K562 (cell line): ENCODE measurements around the gene E2F1. TPM values are rescaled to one million over a fixed set of nuclear protein-coding genes. Genes with fewer than 3 reads are reported as not detected.

Experiments used
- ARID4B ChIP-seq: sonication (generic); formaldehyde crosslinking; IDR thresholded peaks from 2 replicates; pipeline ENCODE4 v1.8.0; 2022; ENCODE audit warnings: mild to moderate bottlenecking, missing genetic modification reagents
- BDP1 ChIP-seq: IDR thresholded peaks from 3 replicates; pipeline ENCODE4 v1.6.1; 2011; ENCODE audit not compliant: insufficient read length, insufficient read depth
- BMI1 ChIP-seq: fragments of 150-350 bp; IDR thresholded peaks from 2 replicates; pipeline ENCODE4 v1.6.1; 2014; ENCODE audit warnings: low read length
- CBFA2T2 ChIP-seq: fragments of 450-650 bp; conservative IDR thresholded peaks from 2 replicates; pipeline ENCODE4 v1.6.1; 2017; ENCODE audit warnings: mild to moderate bottlenecking
- CHD2 ChIP-seq: IDR thresholded peaks from 2 replicates; pipeline ENCODE4 v1.6.1; 2011; ENCODE audit warnings: low read depth, low read length
- EGR1 ChIP-seq: fragments of 450-650 bp; conservative IDR thresholded peaks from 2 replicates; pipeline ENCODE4 v1.6.1; 2017; ENCODE audit warnings: mild to moderate bottlenecking
- ELF1 ChIP-seq: fragments of 200-800 bp; sonication (Bioruptor generic); IDR thresholded peaks from 2 replicates; pipeline ENCODE4 v1.6.1; 2016; ENCODE audit warnings: missing genetic modification characterization, missing compliant biosample characterization
- FOS ChIP-seq: IDR thresholded peaks from 3 replicates; pipeline ENCODE4 v1.6.1; 2011; ENCODE audit not compliant: insufficient read length; ENCODE audit errors: extremely low read depth
- FOXK2 ChIP-seq, 2 experiments: fragments of 450-650 bp; IDR thresholded peaks in 1 of 2; conservative IDR thresholded peaks in 1 of 2; 2 replicates each; pipeline ENCODE4 v1.6.1; 2016; ENCODE audit warnings: low read depth in 2 of 2, mild to moderate bottlenecking in 1 of 2
- HMBOX1 ChIP-seq: sonication (generic); IDR thresholded peaks from 2 replicates; pipeline ENCODE4 v1.6.1; 2016
- HNRNPH1 ChIP-seq: fragments of 200-400 bp; formaldehyde crosslinking; optimal IDR thresholded peaks from 2 replicates; pipeline ENCODE3; 2017; ENCODE audit warnings: low read depth, mild to moderate bottlenecking, low read length, moderate library complexity
- KLF16 ChIP-seq: IDR thresholded peaks from 2 replicates; pipeline ENCODE4 v1.6.1; 2016; ENCODE audit warnings: antibody characterized with exemption
- LARP7 ChIP-seq: fragments of 450-650 bp; IDR thresholded peaks from 2 replicates; pipeline ENCODE4 v1.6.1; 2016
- LEF1 ChIP-seq: fragments of 450-650 bp; IDR thresholded peaks from 2 replicates; pipeline ENCODE4 v1.6.1; 2016; ENCODE audit warnings: mild to moderate bottlenecking
- MYBL2 ChIP-seq, 2 experiments: fragments of 450-650 bp in 1 of 2; sonication (generic) in 1 of 2; formaldehyde crosslinking in 1 of 2; IDR thresholded peaks; 2 replicates each; pipeline versions ENCODE4 v1.6.1 to v1.8.1; 2017 to 2022; ENCODE audit warnings: borderline replicate concordance in 1 of 2, inconsistent platforms in 1 of 2, low read depth in 1 of 2, mild to moderate bottlenecking in 1 of 2, missing genetic modification reagents in 1 of 2, moderate library complexity in 1 of 2
- NRF1 ChIP-seq, 2 experiments: fragments of 450-650 bp; IDR thresholded peaks in 1 of 2; conservative IDR thresholded peaks in 1 of 2; 2 replicates each; pipeline ENCODE4 v1.6.1; 2014; ENCODE audit warnings: mild to moderate bottlenecking in 2 of 2
- PHB2 ChIP-seq: fragments of 450-650 bp; IDR thresholded peaks from 2 replicates; pipeline ENCODE4 v1.6.1; 2017; ENCODE audit warnings: low read depth
- POLR2AphosphoS2 ChIP-seq: IDR thresholded peaks from 2 replicates; pipeline ENCODE4 v1.6.1; 2012; ENCODE audit warnings: low read length, improper control_type of control experiment
- USF1 ChIP-seq: sonication (generic); formaldehyde crosslinking; IDR thresholded peaks from 2 replicates; pipeline ENCODE4 v1.9.0; 2022; ENCODE audit warnings: mild to moderate bottlenecking, missing genetic modification reagents
- ZBTB8A ChIP-seq: fragments of 450-650 bp; IDR thresholded peaks from 2 replicates; pipeline ENCODE4 v1.6.1; 2018; ENCODE audit warnings: mild to moderate bottlenecking, moderate library complexity; ENCODE audit not compliant: partially characterized antibody
- ZNF431 ChIP-seq: sonication (generic); formaldehyde crosslinking; IDR thresholded peaks from 2 replicates; pipeline ENCODE4 v1.8.0; 2022; ENCODE audit warnings: mild to moderate bottlenecking, missing genetic modification reagents
- polyA plus RNA-seq, 8 experiments: library from polyadenylated mRNA; depleted of rRNA in 4 of 8; stranded (reverse) in 5 of 8; unstranded in 3 of 8; fragments of >200 nt; fragmentation: Nextera tagmentation in 2 of 8; fragmentation: Illumina TruSeq in 1 of 8; extraction: Ambion mirVana in 2 of 8; extraction: Trizol in 1 of 8; gene quantifications; 2 replicates each; pipeline versions ENCODE4 v1.2.1 to v1.2.3, GENCODE V29; 2011 to 2014; ENCODE audit warnings: inconsistent platforms in 1 of 8, missing spikeins in 1 of 8
- total RNA-seq, 7 experiments: library from RNA; depleted of rRNA in 6 of 7; stranded (reverse); fragments of >200 nt in 6 of 7; fragmentation: Illumina TruSeq in 2 of 7; extraction: Trizol in 2 of 7; gene quantifications; 2 replicates each; pipeline versions ENCODE4 v1.2.1 to v1.2.3, GENCODE V29; 2011 to 2021; ENCODE audit warnings: low replicate concordance in 1 of 7

The E2F1 gene
- total and polyA plus RNA-seq, 9 of the 15 experiments (the other 6 are each of a cell fraction or from before 2014, with no cell fraction given), result 0.14 to 30.6 (median 13.1) TPM

GRCh38 chr20:33677991-33678702 is 8.0 kb downstream of the E2F1 start (continued):
- TF ChIP-seq ARID4B (CRISPR knock-in tag) (no peak), ELF1 (tag) (no peak), FOXK2 (conservative IDR thresholded peaks at IDR 0.05 in 1 of 2, IDR thresholded peaks at IDR 0.05 in 1 of 2; ENCODE audit: low read depth in 2 of 2) (no peak), CBFA2T2 (peak; percentile 56), KLF16 (no peak), HMBOX1 (no peak), MYBL2 (IDR thresholded peaks at IDR 0.05; ENCODE audit: low read depth) (no peak), MYBL2 (CRISPR knock-in tag; IDR thresholded peaks at IDR 0.05; ENCODE audit: borderline replicate concordance) (no peak), ZBTB8A (no peak), LARP7 (no peak), PHB2 (no peak), BDP1 (no peak), POLR2AphosphoS2 (no peak), HNRNPH1 (no peak), NRF1 (conservative IDR thresholded peaks at IDR 0.05 in 1 of 2, IDR thresholded peaks at IDR 0.05 in 1 of 2) (peak; percentile 19 to 34; a peak in 2 of 4 replicates), CHD2 (no peak), ZNF431 (no peak), USF1 (CRISPR knock-in tag) (no peak), LEF1 (no peak), BMI1 (no peak), EGR1 (no peak), FOS (no peak)
